ENCODE measurements around the gene SPATA2L.

The SPATA2L gene, protein sequence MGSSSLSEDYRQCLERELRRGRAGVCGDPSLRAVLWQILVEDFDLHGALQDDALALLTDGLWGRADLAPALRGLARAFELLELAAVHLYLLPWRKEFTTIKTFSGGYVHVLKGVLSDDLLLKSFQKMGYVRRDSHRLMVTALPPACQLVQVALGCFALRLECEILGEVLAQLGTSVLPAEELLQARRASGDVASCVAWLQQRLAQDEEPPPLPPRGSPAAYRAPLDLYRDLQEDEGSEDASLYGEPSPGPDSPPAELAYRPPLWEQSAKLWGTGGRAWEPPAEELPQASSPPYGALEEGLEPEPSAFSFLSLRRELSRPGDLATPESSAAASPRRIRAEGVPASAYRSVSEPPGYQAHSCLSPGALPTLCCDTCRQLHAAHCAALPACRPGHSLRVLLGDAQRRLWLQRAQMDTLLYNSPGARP

DNA sequence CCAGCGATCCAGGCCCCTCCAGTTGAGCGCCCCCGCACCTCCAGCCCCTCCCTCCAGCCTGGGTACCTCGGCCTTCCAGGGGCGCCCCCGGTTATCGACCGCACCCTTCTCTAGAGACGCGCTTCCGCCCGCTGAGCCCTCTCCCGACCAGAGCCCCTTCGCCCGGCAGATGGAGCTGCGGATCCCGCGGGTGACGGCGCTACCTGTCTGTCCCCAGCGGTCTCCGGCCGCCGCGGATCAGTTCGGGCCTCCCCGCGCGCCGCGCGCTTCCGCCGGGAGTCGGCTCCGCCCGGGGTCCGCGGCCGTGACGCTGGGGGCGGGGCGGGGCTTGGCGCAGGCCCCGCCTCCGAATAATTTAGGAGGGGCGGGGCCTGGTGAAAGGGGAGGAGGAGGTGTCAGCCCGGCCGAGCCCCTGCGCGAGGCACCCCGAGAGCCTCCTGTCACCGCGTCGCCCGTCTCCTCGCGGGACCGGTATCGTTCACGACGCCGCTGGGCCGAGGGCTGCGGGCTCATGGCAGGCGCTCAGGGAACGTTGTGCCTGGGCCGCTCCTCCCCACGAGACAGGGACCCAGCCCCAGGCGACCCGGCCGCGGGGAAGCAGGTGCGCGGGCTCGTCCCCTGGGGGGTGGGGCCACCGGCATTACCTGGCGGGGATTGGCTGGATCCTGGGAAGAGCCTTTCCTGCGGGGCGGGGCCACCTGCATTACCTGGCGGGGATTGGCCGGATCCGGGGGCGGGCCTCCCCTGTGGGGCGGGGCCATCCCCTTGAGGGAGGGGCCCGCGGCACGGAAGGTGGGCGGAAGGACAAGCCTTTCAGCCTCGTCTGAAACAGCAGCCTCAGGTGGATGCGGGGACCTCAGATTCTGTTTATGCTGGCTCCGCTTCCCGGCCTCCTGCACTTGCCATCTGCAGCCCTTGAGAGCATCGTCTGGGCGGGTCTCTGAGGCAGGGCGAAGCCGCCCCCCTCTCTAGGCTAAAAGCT, at the start of gene SPATA2L:
TSS of gene SPATA2L (minus strand) at position 281 of the 982 bp plus-strand sequence. CDS start 473 bp downstream, outside the sequence.
- Mint-ChIP-seq H3K36me3 (ENCODE audit: insufficient read depth) (peaks cover 16% of the 10 kb centered on the region), H3K4me1 (peaks cover 19% of the 10 kb centered on the region), H3K27me3 (no peaks in the 10 kb centered on the region), H3K4me3 (peak within 1 kb of the TSS; percentile 78), H3K9me3 (no peaks in the 10 kb centered on the region), H3K27ac (ENCODE audit: low read depth) (peak within 1 kb of the TSS; percentile 87)
- peak; percentile 64 for ATAC-seq (replicated peaks; ENCODE audit: extremely low read depth, poor library complexity, severe bottlenecking)
- peak; percentile 94 to 98 for DNase-seq (ENCODE audit: low spot score in 2 of 2)

DNA sequence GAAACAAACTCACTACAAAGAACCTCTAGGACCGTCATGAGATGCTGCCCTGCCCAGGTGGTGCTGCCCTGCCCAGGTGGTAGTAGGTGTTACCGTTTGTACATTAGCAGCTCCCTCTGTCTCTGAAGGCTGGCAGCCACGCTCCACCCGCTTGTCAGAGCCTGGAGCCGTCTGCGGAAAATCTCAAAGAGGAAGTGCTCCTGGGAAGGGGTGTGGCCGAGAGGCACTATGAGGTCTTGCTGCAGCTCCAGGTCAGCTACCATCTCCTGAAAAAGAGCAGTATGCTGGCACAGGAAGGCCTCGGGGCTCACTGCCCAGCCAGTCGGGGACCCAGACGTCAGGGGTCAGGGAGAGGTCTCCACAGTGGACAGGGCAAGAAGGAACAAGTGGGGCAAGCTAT, 48.1 kb upstream of the SPATA2L start:
- H3K27me3 Mint-ChIP-seq: no peaks in the 10 kb centered on the region
- H3K36me3 Mint-ChIP-seq (ENCODE audit: insufficient read depth): peaks cover 16% of the 10 kb centered on the region
- H3K4me1 Mint-ChIP-seq: peaks cover 11% of the 10 kb centered on the region
- H3K4me3 Mint-ChIP-seq: no peak overlapping the region
- DNase-seq (ENCODE audit: low spot score in 2 of 2) (no peak), ATAC-seq (replicated peaks; ENCODE audit: extremely low read depth, poor library complexity, severe bottlenecking) (no peak)
- H3K9me3 Mint-ChIP-seq: no peaks in the 10 kb centered on the region
- H3K27ac Mint-ChIP-seq (ENCODE audit: low read depth): no peak overlapping the region

DNA sequence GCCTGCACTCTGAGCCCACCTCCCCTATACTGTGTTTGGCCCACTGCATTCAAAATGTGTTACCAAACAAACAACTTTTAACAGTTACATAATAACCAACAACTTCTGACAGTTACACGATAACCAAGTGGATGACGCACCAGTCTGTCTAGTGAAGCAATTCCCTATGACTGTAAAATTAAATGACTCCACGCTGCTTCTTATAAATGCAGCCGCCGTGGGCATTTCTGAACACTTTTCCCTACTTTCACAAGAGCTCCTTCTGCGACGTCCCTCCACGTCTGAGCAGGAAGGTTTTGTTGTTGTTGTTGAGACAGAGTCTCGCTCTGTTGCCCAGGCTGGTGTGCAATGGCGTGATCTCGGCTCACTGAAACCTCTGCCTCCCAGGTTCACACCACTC, 47.4 kb upstream of the SPATA2L start:
- Mint-ChIP-seq H3K27ac (ENCODE audit: low read depth) (no peak overlapping the region), H3K36me3 (ENCODE audit: insufficient read depth) (peaks cover 14% of the 10 kb centered on the region), H3K9me3 (no peaks in the 10 kb centered on the region), H3K4me3 (no peak overlapping the region), H3K4me1 (peaks cover 11% of the 10 kb centered on the region), H3K27me3 (no peaks in the 10 kb centered on the region)
- DNase-seq (ENCODE audit: low spot score in 2 of 2) (no peak), ATAC-seq (replicated peaks; ENCODE audit: extremely low read depth, poor library complexity, severe bottlenecking) (no peak)

DNA sequence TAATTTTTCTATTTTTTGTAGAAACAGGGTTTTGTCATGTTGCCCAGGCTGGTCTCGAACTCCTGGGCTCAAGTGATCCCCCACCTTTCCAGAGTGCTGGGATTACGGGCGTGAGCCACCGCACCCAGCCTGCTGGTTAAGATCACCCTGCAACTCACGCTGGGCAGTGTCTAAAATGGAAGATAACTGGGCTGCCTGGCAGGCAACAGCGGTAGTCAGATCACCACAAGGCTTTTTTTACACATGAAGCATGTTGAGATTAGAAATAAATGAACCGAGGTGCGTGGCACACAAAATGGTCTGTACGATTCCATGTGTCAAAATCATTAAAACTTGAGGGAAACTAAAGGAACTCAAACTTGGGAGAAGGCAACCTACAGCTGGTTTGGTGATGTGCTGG, 46.6 kb upstream of the SPATA2L start:
- no peak overlapping the region for H3K4me3 Mint-ChIP-seq
- H3K27ac Mint-ChIP-seq (ENCODE audit: low read depth): no peak overlapping the region
- H3K4me1 Mint-ChIP-seq: peaks cover 7% of the 10 kb centered on the region

DNA sequence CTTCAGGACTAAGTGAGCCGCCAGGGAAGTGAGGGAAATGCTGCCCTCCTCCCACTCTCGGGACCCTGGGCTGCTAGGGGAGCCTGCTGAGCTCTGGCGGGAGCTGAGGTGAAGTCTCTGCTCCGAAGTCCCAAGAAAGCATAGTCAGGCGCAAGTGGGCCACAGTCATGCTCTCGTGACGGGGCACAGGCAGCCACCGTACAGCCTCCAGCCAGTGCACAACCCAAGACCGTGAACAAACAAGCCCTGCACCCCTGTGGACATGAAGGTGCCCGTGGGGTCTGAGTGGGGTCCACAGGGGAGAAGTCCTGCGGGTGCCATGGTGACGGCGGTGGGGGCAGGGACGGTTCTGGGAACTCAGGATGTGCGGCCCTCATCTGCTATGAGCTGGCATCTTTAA, 44.5 kb upstream of the SPATA2L start:
- Mint-ChIP-seq H3K27me3 (no peaks in the 10 kb centered on the region), H3K9me3 (no peaks in the 10 kb centered on the region), H3K4me3 (no peak overlapping the region), H3K4me1 (peaks cover 10% of the 10 kb centered on the region), H3K36me3 (ENCODE audit: insufficient read depth) (peaks cover 20% of the 10 kb centered on the region), H3K27ac (ENCODE audit: low read depth) (no peak overlapping the region)
- ATAC-seq (replicated peaks; ENCODE audit: extremely low read depth, poor library complexity, severe bottlenecking) (no peak), DNase-seq (ENCODE audit: low spot score in 2 of 2) (no peak)

More for the DNA sequence above, 46.6 kb upstream of the SPATA2L start:
- Mint-ChIP-seq H3K27me3 (no peaks in the 10 kb centered on the region), H3K9me3 (no peaks in the 10 kb centered on the region), H3K36me3 (ENCODE audit: insufficient read depth) (peaks cover 15% of the 10 kb centered on the region)
- DNase-seq (ENCODE audit: low spot score in 2 of 2) (no peak), ATAC-seq (replicated peaks; ENCODE audit: extremely low read depth, poor library complexity, severe bottlenecking) (no peak)

DNA sequence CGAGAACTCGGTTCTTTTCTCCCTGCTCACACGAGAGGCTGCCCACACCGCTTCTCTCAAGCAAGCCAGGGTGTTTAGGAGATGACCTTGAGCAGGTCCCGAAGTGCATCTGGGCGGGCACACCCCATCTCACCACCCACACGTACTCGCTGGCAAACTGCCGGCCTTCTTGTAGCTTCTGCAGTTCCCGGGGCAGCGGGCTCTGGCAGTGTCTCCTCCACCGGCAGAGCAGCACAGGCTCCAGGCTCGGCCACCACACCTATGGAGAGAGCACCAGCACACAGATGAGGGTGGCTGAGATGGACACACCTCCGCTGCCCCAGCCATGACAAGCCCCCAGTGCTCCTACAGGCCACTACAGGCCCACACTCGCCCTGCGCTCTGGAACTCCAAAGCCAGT, 43.3 kb upstream of the SPATA2L start:
- ATAC-seq (replicated peaks; ENCODE audit: extremely low read depth, poor library complexity, severe bottlenecking): no peak
- no peak overlapping the region for H3K4me3 Mint-ChIP-seq
- peak overlapping the region; percentile 16 for H3K27ac Mint-ChIP-seq (ENCODE audit: low read depth)
- H3K36me3 Mint-ChIP-seq (ENCODE audit: insufficient read depth): peaks cover 31% of the 10 kb centered on the region
- no peaks in the 10 kb centered on the region for H3K27me3 Mint-ChIP-seq
- H3K9me3 Mint-ChIP-seq: no peaks in the 10 kb centered on the region
- DNase-seq (ENCODE audit: low spot score in 2 of 2): no peak
- H3K4me1 Mint-ChIP-seq: peaks cover 8% of the 10 kb centered on the region

DNA sequence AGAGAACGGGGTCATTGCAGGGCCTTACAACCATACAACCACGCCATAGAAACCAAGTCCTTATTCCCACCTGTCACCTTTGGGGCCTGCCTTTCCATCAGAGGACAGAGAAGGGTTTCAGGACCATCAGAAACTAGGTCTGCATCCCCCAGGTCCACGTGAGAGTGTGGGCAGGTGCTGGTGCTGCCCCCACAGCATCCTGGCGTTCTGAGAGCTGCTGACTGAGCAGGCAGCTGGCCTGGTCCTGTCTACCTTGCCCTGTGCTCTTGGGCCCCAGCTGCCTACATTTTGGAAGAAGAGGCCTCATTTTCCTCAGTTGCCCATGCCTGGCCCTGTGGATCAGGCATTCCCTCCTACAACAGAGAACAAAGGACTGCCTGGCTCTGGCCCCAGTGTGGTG, 41.4 kb upstream of the SPATA2L start:
- no peak for DNase-seq (ENCODE audit: low spot score in 2 of 2)
- Mint-ChIP-seq H3K27ac (ENCODE audit: low read depth) (no peak overlapping the region), H3K4me1 (peaks cover 13% of the 10 kb centered on the region), H3K4me3 (no peak overlapping the region), H3K27me3 (no peaks in the 10 kb centered on the region), H3K36me3 (ENCODE audit: insufficient read depth) (peaks cover 41% of the 10 kb centered on the region), H3K9me3 (no peaks in the 10 kb centered on the region)
- ATAC-seq (replicated peaks; ENCODE audit: extremely low read depth, poor library complexity, severe bottlenecking): no peak

DNA sequence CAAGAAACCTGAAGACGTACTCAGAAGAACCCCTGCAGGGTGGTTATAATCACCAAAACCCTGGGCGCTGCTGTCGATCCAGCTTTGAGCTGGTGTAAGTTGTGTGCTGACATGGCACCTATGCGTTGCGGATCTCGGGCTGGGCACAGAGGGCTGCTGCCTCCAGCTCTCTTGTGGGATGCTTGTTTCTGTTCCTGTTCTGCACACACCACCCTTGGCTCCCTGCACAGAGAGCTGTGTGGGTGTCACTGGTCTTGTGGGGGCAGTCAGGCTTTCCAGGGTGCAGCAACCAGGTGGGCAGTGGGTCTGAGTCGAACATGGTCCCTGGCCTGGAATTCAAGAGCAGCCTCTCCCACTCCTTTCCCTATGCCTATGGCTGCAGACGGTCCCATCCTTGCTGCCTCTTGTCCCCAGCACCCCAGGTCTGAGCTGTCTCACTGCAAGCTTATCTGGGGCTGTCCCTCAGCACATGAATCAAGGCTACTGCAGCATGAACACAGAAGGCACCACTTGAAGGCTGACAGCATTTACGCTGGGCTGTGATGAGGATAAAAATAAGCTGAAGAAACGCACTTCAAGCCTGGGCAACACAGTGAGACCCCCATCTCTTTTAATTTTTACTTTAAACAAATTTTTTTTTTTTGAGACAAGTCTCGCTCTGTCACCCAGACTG, 40.0 kb upstream of the SPATA2L start:
- no peak for ATAC-seq (replicated peaks; ENCODE audit: extremely low read depth, poor library complexity, severe bottlenecking)
- Mint-ChIP-seq H3K9me3 (no peaks in the 10 kb centered on the region), H3K36me3 (ENCODE audit: insufficient read depth) (peaks cover 53% of the 10 kb centered on the region), H3K4me1 (peaks cover 27% of the 10 kb centered on the region), H3K4me3 (no peak overlapping the region), H3K27me3 (no peaks in the 10 kb centered on the region), H3K27ac (ENCODE audit: low read depth) (no peak overlapping the region)
- DNase-seq (ENCODE audit: low spot score in 2 of 2): no peak

DNA sequence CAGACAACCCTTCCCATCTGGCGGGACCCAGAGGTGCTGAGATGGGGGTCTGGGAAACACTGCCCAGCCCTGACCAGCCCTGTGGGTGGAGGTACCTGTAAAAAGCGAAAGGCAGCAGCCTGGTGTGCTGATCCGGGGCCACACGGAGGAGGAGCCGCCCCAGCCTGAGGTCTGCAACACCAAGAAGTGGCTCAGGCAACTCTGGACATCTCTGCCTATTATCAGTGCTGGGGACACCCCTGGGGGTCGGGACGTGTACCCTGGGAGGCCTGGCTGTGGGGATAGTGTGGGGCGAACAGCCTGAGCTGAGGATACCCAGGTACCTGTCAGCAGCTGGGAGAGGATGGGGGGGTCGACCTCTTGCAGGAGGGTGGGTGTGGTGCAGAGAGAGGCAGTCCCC, 37.9 kb upstream of the SPATA2L start:
- Mint-ChIP-seq H3K4me3 (no peak overlapping the region), H3K9me3 (no peaks in the 10 kb centered on the region)

DNA sequence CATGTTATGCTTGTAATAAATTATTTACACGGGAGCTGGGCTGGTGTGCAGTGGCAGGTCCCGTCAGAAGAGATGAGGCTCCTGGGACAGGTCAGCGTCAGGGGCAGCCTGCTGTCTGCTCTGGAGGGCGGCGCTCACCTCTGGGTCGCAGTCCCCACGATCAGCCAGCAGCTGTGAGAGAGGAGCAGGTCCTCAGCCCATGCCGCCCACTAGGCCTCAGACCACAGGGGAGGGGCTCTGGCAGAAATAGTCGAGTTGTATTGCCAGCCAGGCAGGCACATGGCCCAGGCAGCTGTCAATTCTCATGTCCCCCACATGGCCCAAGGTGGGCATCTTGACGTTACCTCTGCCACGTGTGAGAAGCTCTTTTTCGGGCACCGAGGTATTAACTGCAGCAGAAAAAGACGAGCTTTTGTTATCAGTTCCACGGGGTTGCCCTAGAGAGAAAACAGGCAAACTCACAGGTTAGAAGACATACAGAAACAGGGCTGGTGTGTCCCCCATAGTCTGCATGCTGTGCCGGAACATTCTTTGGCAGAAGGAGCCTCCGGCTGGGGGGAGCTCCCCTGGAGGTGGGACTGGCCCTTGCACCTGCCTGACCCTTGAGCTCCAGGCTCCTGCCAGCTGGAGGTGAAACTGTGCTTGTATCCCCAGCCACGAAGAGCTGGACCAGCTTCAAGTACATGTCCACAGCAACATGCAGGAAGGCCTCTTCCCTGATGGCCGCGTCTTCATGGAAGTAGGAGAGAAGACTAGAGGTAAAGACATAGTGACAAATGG, 37.2 kb upstream of the SPATA2L start:
- Mint-ChIP-seq H3K36me3 (ENCODE audit: insufficient read depth) (peaks cover 80% of the 10 kb centered on the region), H3K27ac (ENCODE audit: low read depth) (peak overlapping the region; percentile 90), H3K4me3 (peak overlapping the region; percentile 63), H3K9me3 (no peaks in the 10 kb centered on the region), H3K4me1 (peaks cover 27% of the 10 kb centered on the region), H3K27me3 (no peaks in the 10 kb centered on the region)
- DNase-seq (ENCODE audit: low spot score in 2 of 2) (no peak), ATAC-seq (replicated peaks; ENCODE audit: extremely low read depth, poor library complexity, severe bottlenecking) (no peak)

More for the DNA sequence above, 37.9 kb upstream of the SPATA2L start:
- no peaks in the 10 kb centered on the region for H3K27me3 Mint-ChIP-seq
- H3K4me1 Mint-ChIP-seq: peaks cover 27% of the 10 kb centered on the region
- no peak for DNase-seq (ENCODE audit: low spot score in 2 of 2)
- ATAC-seq (replicated peaks; ENCODE audit: extremely low read depth, poor library complexity, severe bottlenecking): no peak
- peaks cover 74% of the 10 kb centered on the region for H3K36me3 Mint-ChIP-seq (ENCODE audit: insufficient read depth)
- H3K27ac Mint-ChIP-seq (ENCODE audit: low read depth): peak overlapping the region; percentile 90

DNA sequence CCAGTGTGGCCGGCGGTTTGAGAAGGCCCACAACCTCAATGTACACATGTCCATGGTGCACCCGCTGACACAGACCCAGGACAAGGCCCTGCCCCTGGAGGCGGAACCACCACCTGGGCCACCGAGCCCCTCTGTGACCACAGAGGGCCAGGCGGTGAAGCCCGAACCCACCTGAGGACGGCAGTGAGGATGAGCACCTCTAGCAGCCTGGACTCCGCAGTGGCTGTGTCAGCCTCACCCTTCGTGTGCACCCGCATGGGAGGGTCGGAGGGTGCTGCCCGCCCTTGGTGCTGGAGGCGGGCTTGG, 36.5 kb upstream of the SPATA2L start:
- peak overlapping the region; percentile 63 for H3K4me3 Mint-ChIP-seq
- no peak for DNase-seq (ENCODE audit: low spot score in 2 of 2)
- no peaks in the 10 kb centered on the region for H3K9me3 Mint-ChIP-seq
- peaks cover 85% of the 10 kb centered on the region for H3K36me3 Mint-ChIP-seq (ENCODE audit: insufficient read depth)
- peaks cover 29% of the 10 kb centered on the region for H3K4me1 Mint-ChIP-seq
- H3K27me3 Mint-ChIP-seq: no peaks in the 10 kb centered on the region
- no peak for ATAC-seq (replicated peaks; ENCODE audit: extremely low read depth, poor library complexity, severe bottlenecking)
- peak overlapping the region; percentile 90 for H3K27ac Mint-ChIP-seq (ENCODE audit: low read depth)

Data from central memory CD8-positive, alpha-beta T cell (primary cell).